IMR-90 (cell line): ENCODE measurements around the gene SPOCK3. TPM values are rescaled to one million over a fixed set of nuclear protein-coding genes. Genes with fewer than 3 reads are reported as not detected.

Experiments used
- ATAC-seq: fragments of 200-7000 bp; cut with Tn5 transposase; 2 replicates; pipeline ENCODE4 v1.9.1; 2020; ENCODE audit warnings: low read depth, mild to moderate bottlenecking, moderate library complexity
- BruUV-seq: library from RNA; stranded (reverse); fragments of 400-500 nt; replicated peaks from 2 replicates; lab custom pipeline; 2021; lab: Mats Ljungman, UMichigan
- CTCF ChIA-PET: fragments of 300-600 bp; formaldehyde crosslinking; extraction: SDS; loops from one replicate; lab custom pipeline; 2021; ENCODE audit warnings: antibody characterized with exemption; lab: Yijun Ruan, JAX
- POLR2A ChIA-PET: fragments of 300-600 bp; sonication (Branson Sonifier 250); formaldehyde crosslinking; loops from one replicate; lab custom pipeline; 2022; ENCODE audit warnings: antibody characterized with exemption; ENCODE audit not compliant: unreplicated experiment; lab: Charles Lee
- DNase-seq: peaks from one replicate; pipeline ENCODE4 v3.0.0; 2013
- H2AFZ ChIP-seq: replicated peaks from 2 replicates; pipeline ENCODE3; 2013; ENCODE audit warnings: low read length, mild to moderate bottlenecking; ENCODE audit not compliant: poor library complexity
- H2AK5ac ChIP-seq: 2 replicates; pipeline ENCODE4 v1.6.1; 2013; ENCODE audit warnings: low read depth, low read length, inconsistent platforms
- H2AK9ac ChIP-seq: replicated peaks from 2 replicates; pipeline ENCODE3; 2013; ENCODE audit warnings: mild to moderate bottlenecking, low read depth, low read length, moderate library complexity; ENCODE audit not compliant: poor library complexity
- H2BK120ac ChIP-seq: 2 replicates; pipeline ENCODE4 v1.6.1; 2013; ENCODE audit warnings: low read depth, low read length, inconsistent platforms
- H2BK15ac ChIP-seq: 3 replicates; pipeline ENCODE4 v1.6.1; 2013; ENCODE audit warnings: low read depth, low read length, inconsistent platforms
- H2BK20ac ChIP-seq: 2 replicates; pipeline ENCODE4 v1.6.1; 2013; ENCODE audit warnings: low read depth, mild to moderate bottlenecking, inconsistent platforms, low read length, moderate library complexity
- H2BK5ac ChIP-seq: 2 replicates; pipeline ENCODE4 v1.6.1; 2013; ENCODE audit warnings: mild to moderate bottlenecking, low read depth, low read length, inconsistent platforms; ENCODE audit not compliant: poor library complexity, severe bottlenecking
- H3K14ac ChIP-seq: replicated peaks from 2 replicates; pipeline ENCODE4 v1.6.1; 2013; ENCODE audit warnings: low read depth, low read length, inconsistent platforms
- H3K18ac ChIP-seq: 2 replicates; pipeline ENCODE4 v1.6.1; 2013; ENCODE audit warnings: low read depth, low read length, control low read depth
- H3K23ac ChIP-seq: 2 replicates; pipeline ENCODE4 v1.6.1; 2013; ENCODE audit warnings: low read depth, low read length, inconsistent platforms
- H3K27ac ChIP-seq: 2 replicates; pipeline ENCODE4 v1.5.1; 2013; ENCODE audit warnings: mild to moderate bottlenecking, control low read depth, low read length; ENCODE audit not compliant: insufficient read depth
- H3K27me3 ChIP-seq: 2 replicates; pipeline ENCODE4 v1.6.1; 2013; ENCODE audit warnings: low read length; ENCODE audit not compliant: control insufficient read depth, insufficient read depth
- H3K36me3 ChIP-seq: 2 replicates; pipeline ENCODE4 v1.6.1; 2013; ENCODE audit warnings: low read length, mixed read lengths; ENCODE audit not compliant: control insufficient read depth, insufficient read depth
- H3K4ac ChIP-seq: 2 replicates; pipeline ENCODE4 v1.6.1; 2013; ENCODE audit warnings: low read depth, low read length, inconsistent platforms
- H3K4me1 ChIP-seq: 2 replicates; pipeline ENCODE4 v1.6.1; 2013; ENCODE audit warnings: low read length, mixed read lengths; ENCODE audit not compliant: control insufficient read depth, insufficient read depth
- H3K4me2 ChIP-seq: 2 replicates; pipeline ENCODE4 v1.6.1; 2013; ENCODE audit warnings: low read depth, mild to moderate bottlenecking, control low read depth, low read length, moderate library complexity
- H3K4me3 ChIP-seq: 2 replicates; pipeline ENCODE4 v1.5.1; 2013; ENCODE audit warnings: low read depth, mild to moderate bottlenecking, control low read depth, low read length, moderate library complexity; ENCODE audit not compliant: insufficient read depth
- H3K56ac ChIP-seq: 2 replicates; pipeline ENCODE4 v1.6.1; 2013; ENCODE audit warnings: low read length, inconsistent platforms; ENCODE audit not compliant: insufficient read depth; ENCODE audit errors: extremely low read depth
- H3K79me1 ChIP-seq, 2 experiments: 2 replicates each; pipeline ENCODE4 v1.6.1; 2013; ENCODE audit warnings: low read length in 2 of 2, inconsistent platforms in 1 of 2, low read depth in 1 of 2
- H3K9ac ChIP-seq: 2 replicates; pipeline ENCODE4 v1.6.1; 2013; ENCODE audit warnings: low read depth, low read length, control low read depth
- H3K9me1 ChIP-seq: 2 replicates; pipeline ENCODE4 v1.6.1; 2013; ENCODE audit warnings: low read length, inconsistent platforms; ENCODE audit not compliant: insufficient read depth
- H3K9me3 ChIP-seq: 2 replicates; pipeline ENCODE4 v1.6.1; 2013; ENCODE audit warnings: low read length; ENCODE audit not compliant: control insufficient read depth, insufficient read depth
- H4K20me1 ChIP-seq: 2 replicates; pipeline ENCODE4 v1.6.1; 2013; ENCODE audit warnings: low read length, inconsistent platforms; ENCODE audit not compliant: insufficient read depth
- H4K5ac ChIP-seq: 2 replicates; pipeline ENCODE4 v1.6.1; 2013; ENCODE audit warnings: mild to moderate bottlenecking, low read depth, low read length, control low read depth
- H4K8ac ChIP-seq, 2 experiments: 2 replicates each; pipeline ENCODE4 v1.6.1; 2013; ENCODE audit warnings: low read depth in 2 of 2, low read length in 2 of 2, control low read depth in 1 of 2, inconsistent platforms in 1 of 2
- H4K91ac ChIP-seq: 2 replicates; pipeline ENCODE4 v1.6.1; 2013; ENCODE audit warnings: low read depth, low read length, inconsistent platforms; ENCODE audit not compliant: insufficient read depth
- BHLHE40 ChIP-seq: fragments of 150-350 bp; IDR thresholded peaks from 2 replicates; pipeline ENCODE4 v1.6.1; 2016; ENCODE audit warnings: mild to moderate bottlenecking, low read depth, low read length
- CEBPB ChIP-seq: IDR thresholded peaks from 2 replicates; pipeline ENCODE4 v1.6.1; 2012; ENCODE audit warnings: low read depth, low read length, improper control_type of control experiment
- CHD1 ChIP-seq: IDR thresholded peaks from 2 replicates; pipeline ENCODE4 v1.6.1; 2012; ENCODE audit warnings: low read depth, low read length, improper control_type of control experiment
- FOS ChIP-seq: fragments of 150-350 bp; IDR thresholded peaks from 2 replicates; pipeline ENCODE4 v1.6.1; 2016; ENCODE audit warnings: low read depth, low read length
- MAFK ChIP-seq: IDR thresholded peaks from 2 replicates; pipeline ENCODE4 v1.6.1; 2012; ENCODE audit warnings: low read depth, low read length, improper control_type of control experiment
- MAZ ChIP-seq: IDR thresholded peaks from 2 replicates; pipeline ENCODE4 v1.6.1; 2012; ENCODE audit warnings: low read depth, mild to moderate bottlenecking, low read length, improper control_type of control experiment, moderate library complexity, borderline replicate concordance
- MXI1 ChIP-seq: IDR thresholded peaks from 2 replicates; pipeline ENCODE4 v1.6.1; 2012; ENCODE audit warnings: low read depth, mild to moderate bottlenecking, low read length, moderate library complexity, borderline replicate concordance
- NFE2L2 ChIP-seq: fragments of 150-350 bp; IDR thresholded peaks from 2 replicates; pipeline ENCODE4 v1.6.1; 2016; ENCODE audit warnings: low read depth, mild to moderate bottlenecking, low read length
- POLR2A ChIP-seq: IDR thresholded peaks from 2 replicates; pipeline ENCODE4 v1.6.1; 2012; ENCODE audit warnings: mild to moderate bottlenecking, low read depth, low read length
- RAD21 ChIP-seq: IDR thresholded peaks from 2 replicates; pipeline ENCODE4 v1.6.1; 2012; ENCODE audit warnings: low read length, improper control_type of control experiment
- RCOR1 ChIP-seq: IDR thresholded peaks from 2 replicates; pipeline ENCODE4 v1.6.1; 2012; ENCODE audit warnings: mild to moderate bottlenecking, low read length, improper control_type of control experiment; ENCODE audit not compliant: insufficient replicate concordance
- RFX5 ChIP-seq: IDR thresholded peaks from 2 replicates; pipeline ENCODE4 v1.8.0; 2012; ENCODE audit warnings: low read depth, mild to moderate bottlenecking, low read length, moderate library complexity
- SMC3 ChIP-seq: fragments of 150-350 bp; IDR thresholded peaks from 2 replicates; pipeline ENCODE4 v1.6.1; 2016; ENCODE audit warnings: low read depth, mild to moderate bottlenecking, antibody characterized with exemption, low read length, moderate library complexity
- whole genome bisulfite sequencing, 2 experiments: methylation state at CpG; one replicate each; pipeline versions ENCODE4 v1.1.5 to v1.1.7; 2013; ENCODE audit warnings: missing lambda C conversion rate in 2 of 2; ENCODE audit not compliant: insufficient read length in 1 of 2; ENCODE audit errors: extremely low coverage in 2 of 2; 5-methylcytosine and 5-hydroxymethylcytosine counted together
- dilution Hi-C: fragments of 300-500 bp; cut with HindIII; formaldehyde crosslinking; loops from one replicate; pipeline ENCODE4 v1.14.3; 2018; ENCODE audit warnings: low sequenced_read_pairs; ENCODE audit not compliant: unreplicated experiment
- in situ Hi-C: fragments of 300-500 bp; cut with MboI; formaldehyde crosslinking; loops from 3 replicates; pipeline ENCODE4 v1.14.3; 2019; ENCODE audit warnings: low sequenced_read_pairs, inconsistent platforms, mixed read lengths
- intact Hi-C: fragments of 100-400 bp; cut with micrococcal nuclease; formaldehyde crosslinking; loops from 2 replicates; pipeline ENCODE4 v1.10.0; 2022
- polyA plus RNA-seq, 3 experiments: library from polyadenylated mRNA; depleted of rRNA; stranded (reverse); fragments of >200 nt; gene quantifications; 2 replicates each; pipeline ENCODE4 v1.2.3, GENCODE V29; 2012; ENCODE audit warnings: low replicate concordance in 1 of 3
- total RNA-seq: library from RNA; depleted of rRNA; stranded (reverse); fragments of >200 nt; gene quantifications from 2 replicates; pipeline ENCODE4 v1.2.3, GENCODE V29; 2012
- TF ChIP-seq, protein P1 (sequence below): fragments of 150-350 bp; IDR thresholded peaks from 2 replicates; pipeline ENCODE4 v1.6.1; 2017; ENCODE audit warnings: mild to moderate bottlenecking, antibody characterized with exemption, low read length, low read depth
- TF ChIP-seq, protein P2 (sequence below): conservative IDR thresholded peaks from 2 replicates; pipeline ENCODE4 v1.5.1; 2012; ENCODE audit warnings: mild to moderate bottlenecking, low read depth, low read length, improper control_type of control experiment
- TF ChIP-seq, protein P3 (sequence below): fragments of 150-350 bp; IDR thresholded peaks from 2 replicates; pipeline ENCODE4 v1.6.1; 2016; ENCODE audit warnings: low read depth, mild to moderate bottlenecking, low read length, moderate library complexity, borderline replicate concordance

The SPOCK3 gene
- total and polyA plus RNA-seq, 2 of the 4 experiments (the other 2 are of a cell fraction), result not detected

DNA sequence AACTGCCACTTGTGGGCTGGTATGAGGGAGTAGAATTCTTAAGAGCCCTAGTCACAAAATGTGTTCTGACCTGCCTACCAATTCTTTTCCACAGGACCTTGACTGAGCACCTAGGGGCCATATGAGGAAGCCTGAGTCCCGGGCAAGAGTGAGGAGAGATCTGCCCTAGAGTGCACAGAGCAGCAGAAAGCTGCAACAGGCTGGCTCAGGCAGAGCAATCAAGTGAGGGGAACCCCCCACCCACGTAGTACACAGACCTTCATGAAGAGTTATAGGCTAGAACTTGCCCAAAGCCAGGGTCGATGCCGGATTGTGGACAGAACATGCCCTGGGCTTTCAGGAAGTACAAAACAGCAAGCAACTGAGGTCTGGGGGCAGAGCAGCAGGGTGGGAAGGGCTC is 117.0 kb downstream of the SPOCK3 start:
- no peak overlapping the region for H4K5ac ChIP-seq
- H3K56ac ChIP-seq, result no peak overlapping the region
- no peak overlapping the region for H2BK15ac ChIP-seq
- no peak overlapping the region for H3K14ac ChIP-seq
- H3K9me3 ChIP-seq, result no peaks in the 10 kb centered on the region; the same call in none of the 2 replicates
- no peak overlapping the region for H2AFZ ChIP-seq
- no peak overlapping the region for H2BK20ac ChIP-seq
- no peak overlapping the region for H3K27ac ChIP-seq
- no peaks in the 10 kb centered on the region for H3K79me1 ChIP-seq
- no peak for DNase-seq
- dilution Hi-C loops, result no loop called here
- ATAC-seq, result no peak
- H3K4me2 ChIP-seq, result no peak overlapping the region
- H4K91ac ChIP-seq, result no peak overlapping the region
- no CpG with 5 or more reads among the region's 4 CpGs for WGBS, 2 experiments
- no peak overlapping the region for H2BK120ac ChIP-seq
- no peaks in the 10 kb centered on the region for H3K9me1 ChIP-seq
- TF ChIP-seq SMC3, result no peak
- TF ChIP-seq MAZ, result no peak
- TF ChIP-seq, protein P1, sequence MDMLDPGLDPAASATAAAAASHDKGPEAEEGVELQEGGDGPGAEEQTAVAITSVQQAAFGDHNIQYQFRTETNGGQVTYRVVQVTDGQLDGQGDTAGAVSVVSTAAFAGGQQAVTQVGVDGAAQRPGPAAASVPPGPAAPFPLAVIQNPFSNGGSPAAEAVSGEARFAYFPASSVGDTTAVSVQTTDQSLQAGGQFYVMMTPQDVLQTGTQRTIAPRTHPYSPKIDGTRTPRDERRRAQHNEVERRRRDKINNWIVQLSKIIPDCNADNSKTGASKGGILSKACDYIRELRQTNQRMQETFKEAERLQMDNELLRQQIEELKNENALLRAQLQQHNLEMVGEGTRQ, result no peak
- TF ChIP-seq RAD21, result no peak
- TF ChIP-seq BHLHE40, result no peak
- TF ChIP-seq POLR2A, result no peak
- TF ChIP-seq CEBPB, result no peak
- TF ChIP-seq, protein P2, sequence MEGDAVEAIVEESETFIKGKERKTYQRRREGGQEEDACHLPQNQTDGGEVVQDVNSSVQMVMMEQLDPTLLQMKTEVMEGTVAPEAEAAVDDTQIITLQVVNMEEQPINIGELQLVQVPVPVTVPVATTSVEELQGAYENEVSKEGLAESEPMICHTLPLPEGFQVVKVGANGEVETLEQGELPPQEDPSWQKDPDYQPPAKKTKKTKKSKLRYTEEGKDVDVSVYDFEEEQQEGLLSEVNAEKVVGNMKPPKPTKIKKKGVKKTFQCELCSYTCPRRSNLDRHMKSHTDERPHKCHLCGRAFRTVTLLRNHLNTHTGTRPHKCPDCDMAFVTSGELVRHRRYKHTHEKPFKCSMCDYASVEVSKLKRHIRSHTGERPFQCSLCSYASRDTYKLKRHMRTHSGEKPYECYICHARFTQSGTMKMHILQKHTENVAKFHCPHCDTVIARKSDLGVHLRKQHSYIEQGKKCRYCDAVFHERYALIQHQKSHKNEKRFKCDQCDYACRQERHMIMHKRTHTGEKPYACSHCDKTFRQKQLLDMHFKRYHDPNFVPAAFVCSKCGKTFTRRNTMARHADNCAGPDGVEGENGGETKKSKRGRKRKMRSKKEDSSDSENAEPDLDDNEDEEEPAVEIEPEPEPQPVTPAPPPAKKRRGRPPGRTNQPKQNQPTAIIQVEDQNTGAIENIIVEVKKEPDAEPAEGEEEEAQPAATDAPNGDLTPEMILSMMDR, result no peak
- TF ChIP-seq RCOR1, result no peak
- TF ChIP-seq, protein P3, sequence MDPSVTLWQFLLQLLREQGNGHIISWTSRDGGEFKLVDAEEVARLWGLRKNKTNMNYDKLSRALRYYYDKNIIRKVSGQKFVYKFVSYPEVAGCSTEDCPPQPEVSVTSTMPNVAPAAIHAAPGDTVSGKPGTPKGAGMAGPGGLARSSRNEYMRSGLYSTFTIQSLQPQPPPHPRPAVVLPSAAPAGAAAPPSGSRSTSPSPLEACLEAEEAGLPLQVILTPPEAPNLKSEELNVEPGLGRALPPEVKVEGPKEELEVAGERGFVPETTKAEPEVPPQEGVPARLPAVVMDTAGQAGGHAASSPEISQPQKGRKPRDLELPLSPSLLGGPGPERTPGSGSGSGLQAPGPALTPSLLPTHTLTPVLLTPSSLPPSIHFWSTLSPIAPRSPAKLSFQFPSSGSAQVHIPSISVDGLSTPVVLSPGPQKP, result no peak
- TF ChIP-seq RFX5, result no peak
- no peak for TF ChIP-seq MAFK
- no peak for TF ChIP-seq NFE2L2
- no peak for TF ChIP-seq CHD1
- no peak for TF ChIP-seq MXI1
- no peak for TF ChIP-seq FOS
- no peak overlapping the region for H2AK5ac ChIP-seq
- H3K23ac ChIP-seq, result no peak overlapping the region
- H2BK5ac ChIP-seq, result no peak overlapping the region
- no peaks in the 10 kb centered on the region for H3K4me1 ChIP-seq
- no peak overlapping the region for H2AK9ac ChIP-seq
- H3K27me3 ChIP-seq, result no peaks in the 10 kb centered on the region
- no peak overlapping the region for H4K8ac ChIP-seq
- no peak overlapping the region for H3K9ac ChIP-seq
- intact Hi-C loops, result no loop called here
- H3K18ac ChIP-seq, result no peak overlapping the region
- POLR2A ChIA-PET, result no interaction called here
- no peak overlapping the region for H3K4me3 ChIP-seq
- no peak overlapping the region for H3K4ac ChIP-seq
- no peaks in the 10 kb centered on the region for H4K20me1 ChIP-seq
- BruUV-seq, result no TSS peak
- CTCF ChIA-PET, result no interaction called here
- H3K36me3 ChIP-seq, result no peaks in the 10 kb centered on the region
- in situ Hi-C loops, result no loop called here
